Activated CD4-positive, alpha-beta memory T cell treated with anti-CD3 and anti-CD28 coated beads for 36 hours (primary cell): Measurements from ENCODE around the gene ADAMTS12. TPM values are rescaled to one million over a fixed set of nuclear protein-coding genes. Genes with fewer than 3 reads are reported as not detected.
"Not testable (repeated sequence)": the region's sequence is repeated elsewhere in the genome, so short reads cannot be mapped to it uniquely, and the experiment has no call there.

Source experiments
- CTCF ChIA-PET: fragments of 350-600 bp; sonication (Branson Sonifier 250); formaldehyde crosslinking; loops from one replicate; lab custom pipeline; 2021; ENCODE audit warnings: antibody characterized with exemption, inconsistent platforms; lab: Charles Lee
- POLR2A ChIA-PET: fragments of 350-600 bp; sonication (Branson Sonifier 250); formaldehyde crosslinking; loops from one replicate; lab custom pipeline; 2021; ENCODE audit warnings: antibody characterized with exemption; lab: Charles Lee
- DNase-seq: peaks from one replicate; pipeline ENCODE4 v3.0.0-alpha.2; 2020
- H3K27ac Mint-ChIP-seq: one replicate; pipeline ENCODE4 v1.8.0; 2021; ENCODE audit warnings: mixed read lengths
- H3K27me3 Mint-ChIP-seq: one replicate; pipeline ENCODE4 v1.8.0; 2021; ENCODE audit warnings: mixed read lengths
- H3K36me3 Mint-ChIP-seq: one replicate; pipeline ENCODE4 v1.8.0; 2021; ENCODE audit warnings: mixed read lengths
- H3K4me1 Mint-ChIP-seq: one replicate; pipeline ENCODE4 v1.8.0; 2021; ENCODE audit warnings: low read depth, mixed read lengths
- H3K4me3 Mint-ChIP-seq: one replicate; pipeline ENCODE4 v1.8.0; 2021; ENCODE audit warnings: mild to moderate bottlenecking, mixed read lengths
- H3K9me3 Mint-ChIP-seq: one replicate; pipeline ENCODE4 v1.8.0; 2021; ENCODE audit warnings: mixed read lengths
- intact Hi-C: fragments of 100-400 bp; cut with micrococcal nuclease; formaldehyde crosslinking; loops from one replicate; pipeline ENCODE4 v1.15.1; 2023
- total RNA-seq, 2 experiments: library from RNA; stranded (reverse); gene quantifications; one replicate each; pipeline ENCODE4 v1.2.3, GENCODE V29; 2021

Gene ADAMTS12
- total RNA-seq, 2 experiments from 2014 or later, result not detected

- H3K27ac Mint-ChIP-seq, result no peak overlapping the region
- POLR2A ChIA-PET, result no interaction called here
- H3K27me3 Mint-ChIP-seq, result peaks cover 42% of the 10 kb centered on the region
- no peaks in the 10 kb centered on the region for H3K36me3 Mint-ChIP-seq
- no peak overlapping the region for H3K4me3 Mint-ChIP-seq
- no peak for DNase-seq
- H3K4me1 Mint-ChIP-seq, result peaks cover 2% of the 10 kb centered on the region
- CTCF ChIA-PET, result interaction anchor here (0.9 to 4.0 kb wide), 19 partner anchors 9 to 1428 kb away, joined by 3 to 44 read pairs (median 5); partner anchors contain the start of gene TARS1
- no peaks in the 10 kb centered on the region for H3K9me3 Mint-ChIP-seq
- intact Hi-C loops, result loop anchor here (1.0 to 5.0 kb wide), 3 partner anchors 82 to 498 kb away; no protein-coding TSS in a partner anchor
Observed at GRCh38 chr5:33934176-33934575, 42.4 kb upstream of the ADAMTS12 start.

- Mint-ChIP-seq H3K9me3 (no peaks in the 10 kb centered on the region), H3K27me3 (peaks cover 38% of the 10 kb centered on the region), H3K4me3 (no peak overlapping the region), H3K27ac (no peak overlapping the region), H3K36me3 (no peaks in the 10 kb centered on the region), H3K4me1 (peaks cover 2% of the 10 kb centered on the region)
- no peak for DNase-seq
- ChIA-PET CTCF (interaction anchor here (1.0 to 4.0 kb wide), 14 partner anchors 12 to 1427 kb away, joined by 3 to 44 read pairs (median 6); partner anchors contain the start of gene TARS1), POLR2A (no interaction called here)
- intact Hi-C loops, result loop anchor here (1.0 to 5.0 kb wide), 3 partner anchors 81 to 497 kb away; no protein-coding TSS in a partner anchor
Observed at GRCh38 chr5:33933723-33934169, 42.0 kb upstream of the ADAMTS12 start.

- intact Hi-C loops, result loop anchor here (5.0 kb wide), 1 partner anchor 79 kb away; no protein-coding TSS in a partner anchor
- Mint-ChIP-seq H3K4me3 (no peak overlapping the region), H3K9me3 (no peaks in the 10 kb centered on the region), H3K27me3 (peaks cover 19% of the 10 kb centered on the region), H3K4me1 (no peaks in the 10 kb centered on the region), H3K36me3 (no peaks in the 10 kb centered on the region), H3K27ac (no peak overlapping the region)
- ChIA-PET POLR2A (no interaction called here), CTCF (interaction anchor here (1.3 kb wide), 1 partner anchor 496 kb away, joined by 5 read pairs; no protein-coding TSS in a partner anchor)
- no peak for DNase-seq
Observed at GRCh38 chr5:33931136-33931535, 39.3 kb upstream of the ADAMTS12 start.

DNA sequence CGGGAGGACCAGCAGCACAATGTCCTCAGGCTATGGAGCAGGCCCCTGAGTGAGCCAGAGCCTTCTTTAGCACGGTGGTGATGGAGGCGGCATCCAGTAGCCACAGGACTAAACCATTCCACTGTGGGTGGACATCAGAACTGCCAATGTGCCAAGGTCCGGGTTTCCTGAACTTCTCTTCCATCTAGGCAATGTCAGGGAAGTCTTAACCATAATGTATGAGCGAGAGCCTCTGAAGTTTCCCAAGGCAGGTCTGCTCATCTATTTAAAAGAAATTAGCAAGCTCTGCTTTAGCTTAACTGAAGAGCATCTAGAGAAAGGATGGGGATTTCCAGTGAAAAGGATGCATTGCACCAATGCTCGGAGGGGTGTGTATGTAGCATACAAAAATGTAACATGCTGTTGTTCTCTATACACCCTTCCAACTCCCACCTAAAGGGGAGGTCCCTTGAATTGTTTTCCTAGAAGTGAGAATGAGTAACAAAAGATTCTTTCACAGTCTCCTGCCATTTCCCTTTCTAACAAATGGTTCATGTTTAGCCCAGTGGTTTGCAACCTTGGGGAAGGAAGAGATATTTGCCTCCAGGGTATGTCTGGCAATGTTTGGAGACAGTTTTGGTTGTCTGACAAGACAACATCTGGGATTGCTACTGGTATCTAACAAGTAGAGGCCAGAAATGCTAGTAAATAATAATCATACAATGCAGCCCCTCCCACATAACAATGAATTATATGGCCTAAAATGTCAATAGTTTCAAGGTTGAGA is 38.3 kb upstream of the ADAMTS12 start:
- DNase-seq, result no peak
- no peaks in the 10 kb centered on the region for H3K9me3 Mint-ChIP-seq
- no peaks in the 10 kb centered on the region for H3K4me1 Mint-ChIP-seq
- H3K36me3 Mint-ChIP-seq, result no peaks in the 10 kb centered on the region
- no peak overlapping the region for H3K4me3 Mint-ChIP-seq
- CTCF ChIA-PET, result no interaction called here
- no peak overlapping the region for H3K27ac Mint-ChIP-seq
- peaks cover 12% of the 10 kb centered on the region for H3K27me3 Mint-ChIP-seq
- POLR2A ChIA-PET, result no interaction called here
- intact Hi-C loops, result loop anchor here (5.0 kb wide), 1 partner anchor 78 kb away; no protein-coding TSS in a partner anchor

GRCh38 chr5:33928283-33928682 is 36.5 kb upstream of the ADAMTS12 start:
- intact Hi-C loops, result no loop called here
- Mint-ChIP-seq H3K9me3 (no peaks in the 10 kb centered on the region), H3K36me3 (no peaks in the 10 kb centered on the region), H3K4me3 (no peak overlapping the region), H3K27me3 (peaks cover 10% of the 10 kb centered on the region), H3K4me1 (no peaks in the 10 kb centered on the region), H3K27ac (no peak overlapping the region)
- no peak for DNase-seq
- CTCF ChIA-PET, result no interaction called here
- POLR2A ChIA-PET, result no interaction called here

DNA sequence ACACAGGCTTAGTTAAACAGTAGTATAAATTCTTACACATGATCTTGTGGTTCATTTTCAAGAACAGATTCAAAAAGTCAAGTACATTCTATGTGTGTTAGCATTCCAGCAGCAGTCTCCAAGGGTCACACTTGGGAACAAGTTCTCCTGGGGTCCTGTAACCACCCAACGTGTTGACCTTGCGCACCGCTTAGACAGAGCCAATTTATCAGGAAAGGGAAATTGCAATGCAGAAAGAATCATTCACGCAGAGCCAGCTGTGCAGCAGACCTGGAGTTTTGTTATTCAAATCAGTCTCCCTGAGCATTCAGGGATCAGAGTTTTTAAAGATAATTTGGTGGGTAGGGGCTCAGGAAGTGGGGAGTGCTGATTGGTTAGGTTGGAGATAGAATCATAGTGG is 35.9 kb upstream of the ADAMTS12 start:
- DNase-seq, result no peak
- Mint-ChIP-seq H3K9me3 (no peaks in the 10 kb centered on the region), H3K4me3 (no peak overlapping the region), H3K36me3 (no peaks in the 10 kb centered on the region), H3K4me1 (no peaks in the 10 kb centered on the region), H3K27me3 (peaks cover 10% of the 10 kb centered on the region), H3K27ac (no peak overlapping the region)
- intact Hi-C loops, result no loop called here
- CTCF ChIA-PET, result no interaction called here
- POLR2A ChIA-PET, result no interaction called here

GRCh38 chr5:33925278-33925677 is 33.5 kb upstream of the ADAMTS12 start:
- Mint-ChIP-seq H3K27ac (no peak overlapping the region), H3K9me3 (no peaks in the 10 kb centered on the region), H3K4me3 (no peak overlapping the region), H3K27me3 (peaks cover 16% of the 10 kb centered on the region), H3K36me3 (no peaks in the 10 kb centered on the region), H3K4me1 (no peaks in the 10 kb centered on the region)
- intact Hi-C loops, result no loop called here
- POLR2A ChIA-PET, result no interaction called here
- CTCF ChIA-PET, result interaction anchor here (1.3 kb wide), 1 partner anchor 10 kb away, joined by 5 read pairs; no protein-coding TSS in a partner anchor
- DNase-seq, result no peak

DNA sequence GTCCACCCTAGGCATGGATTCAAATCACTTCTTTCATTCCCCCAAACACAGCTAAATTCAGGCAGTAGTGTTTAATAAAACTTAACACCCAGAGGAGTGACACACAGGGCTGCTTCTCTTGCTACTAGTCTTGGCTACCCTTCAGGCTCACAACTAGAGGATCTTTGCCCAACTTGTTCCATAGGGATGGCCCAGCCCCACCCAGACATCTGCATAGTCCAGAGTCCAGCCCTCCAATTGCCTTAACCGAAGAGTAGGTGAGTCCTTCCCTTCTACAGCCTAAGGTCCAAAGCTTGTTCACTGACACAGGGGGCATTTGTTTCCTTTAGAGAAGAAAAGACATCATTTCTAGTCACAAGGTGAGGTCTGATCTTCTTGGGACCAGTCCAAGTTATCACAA is 29.2 kb upstream of the ADAMTS12 start:
- CTCF ChIA-PET, result interaction anchor here (0.6 kb wide), 1 partner anchor 483 kb away, joined by 3 read pairs; no protein-coding TSS in a partner anchor
- Mint-ChIP-seq H3K36me3 (no peaks in the 10 kb centered on the region), H3K27me3 (peaks cover 16% of the 10 kb centered on the region), H3K4me3 (no peak overlapping the region), H3K4me1 (no peaks in the 10 kb centered on the region), H3K27ac (no peak overlapping the region), H3K9me3 (peaks cover 28% of the 10 kb centered on the region)
- POLR2A ChIA-PET, result no interaction called here
- DNase-seq, result no peak
- intact Hi-C loops, result no loop called here

- DNase-seq, H3K27ac Mint-ChIP-seq, POLR2A ChIA-PET, H3K27me3 Mint-ChIP-seq, H3K36me3 Mint-ChIP-seq, CTCF ChIA-PET, H3K4me1 Mint-ChIP-seq, intact Hi-C loops, H3K4me3 Mint-ChIP-seq: not testable (repeated sequence)
- peaks cover 37% of the 10 kb centered on the region for H3K9me3 Mint-ChIP-seq
Observed at GRCh38 chr5:33914844-33915243, 23.1 kb upstream of the ADAMTS12 start.

GRCh38 chr5:33906248-33906647 is 14.5 kb upstream of the ADAMTS12 start:
- H3K27ac Mint-ChIP-seq, H3K4me3 Mint-ChIP-seq, DNase-seq, H3K27me3 Mint-ChIP-seq, H3K36me3 Mint-ChIP-seq, POLR2A ChIA-PET, intact Hi-C loops, H3K4me1 Mint-ChIP-seq, CTCF ChIA-PET: not testable (repeated sequence)
- H3K9me3 Mint-ChIP-seq, result peaks cover 41% of the 10 kb centered on the region

DNA sequence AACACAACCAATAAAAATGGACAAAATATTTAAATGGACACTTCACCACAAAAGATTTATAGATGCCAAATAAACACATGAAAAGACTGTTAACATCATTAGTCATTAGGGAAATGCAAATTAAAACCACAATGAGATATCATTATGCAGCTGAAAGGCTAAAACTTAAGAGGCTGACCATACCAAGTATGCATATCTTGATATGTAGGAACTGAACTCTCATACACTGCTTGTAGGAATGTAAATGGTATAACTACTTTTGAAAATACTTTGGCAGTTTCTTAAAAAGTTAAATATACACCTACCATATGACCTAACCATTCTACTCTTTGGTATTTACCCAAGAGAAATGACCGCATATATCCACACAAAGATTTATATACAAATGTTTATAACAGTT is 13.6 kb upstream of the ADAMTS12 start:
- no peak for DNase-seq
- Mint-ChIP-seq H3K9me3 (peaks cover 41% of the 10 kb centered on the region), H3K27me3 (peaks cover 1% of the 10 kb centered on the region), H3K4me3 (no peak overlapping the region), H3K27ac (no peak overlapping the region), H3K4me1 (no peaks in the 10 kb centered on the region), H3K36me3 (peaks cover 3% of the 10 kb centered on the region)
- intact Hi-C loops, result no loop called here
- ChIA-PET CTCF (no interaction called here), POLR2A (no interaction called here)

DNA sequence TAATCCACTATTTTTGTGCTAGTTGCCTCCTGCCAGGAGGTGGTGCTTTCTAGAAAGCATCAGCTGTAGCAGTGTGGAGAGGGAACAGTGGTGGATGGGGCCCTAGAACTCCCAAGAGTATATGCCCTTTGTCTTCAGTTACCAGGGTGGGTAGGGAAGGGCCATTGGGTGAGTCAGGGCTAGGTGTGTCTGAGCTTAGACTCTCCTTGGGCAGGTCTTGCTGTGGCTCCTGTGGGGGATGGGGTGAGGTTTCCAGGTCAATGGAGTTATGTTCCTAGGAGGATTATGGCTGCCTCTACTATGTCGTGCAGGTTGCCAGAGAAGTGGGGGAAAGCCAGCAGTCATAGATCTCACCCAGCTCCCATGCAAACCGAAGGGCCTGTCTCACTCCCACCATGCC is 11.3 kb upstream of the ADAMTS12 start:
- CTCF ChIA-PET, result no interaction called here
- H3K9me3 Mint-ChIP-seq, result peaks cover 32% of the 10 kb centered on the region
- no peak for DNase-seq
- no peak overlapping the region for H3K4me3 Mint-ChIP-seq
- no peak overlapping the region for H3K27ac Mint-ChIP-seq
- H3K4me1 Mint-ChIP-seq, result peaks cover 4% of the 10 kb centered on the region
- H3K36me3 Mint-ChIP-seq, result peaks cover 1% of the 10 kb centered on the region
- intact Hi-C loops, result no loop called here
- H3K27me3 Mint-ChIP-seq, result no peaks in the 10 kb centered on the region
- POLR2A ChIA-PET, result no interaction called here
